DOHH2 (cell line): Measurements from ENCODE around the gene NTNG2.

Experiments used
- H3F3A ChIP-seq: fragments of 200-600 bp; sonication (generic), shearing (Covaris generic); 2 replicates; pipeline ENCODE4 v1.6.0; 2016; ENCODE audit warnings: antibody characterized with exemption, mild to moderate bottlenecking; ENCODE audit not compliant: control insufficient read depth, insufficient read depth
- H3K27ac ChIP-seq: fragments of 200-600 bp; sonication (generic); 2 replicates; pipeline ENCODE4 v1.5.1; 2014; ENCODE audit warnings: low read depth, mild to moderate bottlenecking, low read length, moderate library complexity
- H3K27me3 ChIP-seq: fragments of 200-600 bp; sonication (generic); 2 replicates; pipeline ENCODE4 v1.6.1; 2014; ENCODE audit warnings: mild to moderate bottlenecking, low read length, mixed read lengths; ENCODE audit not compliant: control insufficient read depth
- H3K36me3 ChIP-seq: fragments of 200-600 bp; sonication (generic); 2 replicates; pipeline ENCODE4 v1.6.1; 2014; ENCODE audit warnings: mild to moderate bottlenecking, low read length, moderate library complexity, mixed read lengths; ENCODE audit not compliant: control insufficient read depth
- H3K4me1 ChIP-seq: fragments of 200-600 bp; sonication (generic); 2 replicates; pipeline ENCODE4 v1.6.1; 2014; ENCODE audit warnings: mild to moderate bottlenecking, low read length, mixed read lengths; ENCODE audit not compliant: control insufficient read depth
- H3K4me2 ChIP-seq: fragments of 200-600 bp; sonication (generic); 2 replicates; pipeline ENCODE4 v1.6.0; 2014; ENCODE audit warnings: mild to moderate bottlenecking, low read length, moderate library complexity
- H3K4me3 ChIP-seq: fragments of 200-600 bp; sonication (generic); 2 replicates; pipeline ENCODE4 v1.5.1; 2014; ENCODE audit warnings: mild to moderate bottlenecking, low read length, mixed read lengths
- H3K79me2 ChIP-seq: fragments of 200-600 bp; sonication (generic); 2 replicates; pipeline ENCODE4 v1.6.1; 2014; ENCODE audit warnings: mild to moderate bottlenecking, low read length, mixed read lengths; ENCODE audit not compliant: control insufficient read depth
- H3K9me2 ChIP-seq: fragments of 200-600 bp; sonication (generic); replicated peaks from 2 replicates; pipeline ENCODE4 v1.6.1; 2014; ENCODE audit warnings: mild to moderate bottlenecking, low read length, mixed read lengths; ENCODE audit not compliant: control insufficient read depth
- H3K9me3 ChIP-seq: fragments of 200-600 bp; sonication (generic); 2 replicates; pipeline ENCODE4 v1.6.1; 2014; ENCODE audit warnings: antibody characterized with exemption, low read length, mixed read lengths; ENCODE audit not compliant: control insufficient read depth, insufficient read depth
- H4K20me1 ChIP-seq: fragments of 200-600 bp; sonication (generic); 2 replicates; pipeline ENCODE4 v1.6.0; 2014; ENCODE audit warnings: low read depth, mild to moderate bottlenecking, antibody characterized with exemption, low read length, moderate library complexity; ENCODE audit not compliant: control insufficient read depth, insufficient read depth
- EZH2phosphoT487 ChIP-seq: fragments of 200-600 bp; sonication (generic); IDR thresholded peaks from 2 replicates; pipeline ENCODE4 v1.6.1; 2017; ENCODE audit warnings: borderline replicate concordance, mild to moderate bottlenecking, antibody characterized with exemption, low read length, moderate library complexity, mixed read lengths
- TF ChIP-seq, protein P1 (sequence below): fragments of 200-600 bp; sonication (generic); IDR thresholded peaks from one replicate; pipeline ENCODE4 v1.5.1; 2014; ENCODE audit warnings: antibody characterized with exemption, mild to moderate bottlenecking, low read depth, low read length; ENCODE audit not compliant: poor library complexity, severe bottlenecking

Gene NTNG2

DNA sequence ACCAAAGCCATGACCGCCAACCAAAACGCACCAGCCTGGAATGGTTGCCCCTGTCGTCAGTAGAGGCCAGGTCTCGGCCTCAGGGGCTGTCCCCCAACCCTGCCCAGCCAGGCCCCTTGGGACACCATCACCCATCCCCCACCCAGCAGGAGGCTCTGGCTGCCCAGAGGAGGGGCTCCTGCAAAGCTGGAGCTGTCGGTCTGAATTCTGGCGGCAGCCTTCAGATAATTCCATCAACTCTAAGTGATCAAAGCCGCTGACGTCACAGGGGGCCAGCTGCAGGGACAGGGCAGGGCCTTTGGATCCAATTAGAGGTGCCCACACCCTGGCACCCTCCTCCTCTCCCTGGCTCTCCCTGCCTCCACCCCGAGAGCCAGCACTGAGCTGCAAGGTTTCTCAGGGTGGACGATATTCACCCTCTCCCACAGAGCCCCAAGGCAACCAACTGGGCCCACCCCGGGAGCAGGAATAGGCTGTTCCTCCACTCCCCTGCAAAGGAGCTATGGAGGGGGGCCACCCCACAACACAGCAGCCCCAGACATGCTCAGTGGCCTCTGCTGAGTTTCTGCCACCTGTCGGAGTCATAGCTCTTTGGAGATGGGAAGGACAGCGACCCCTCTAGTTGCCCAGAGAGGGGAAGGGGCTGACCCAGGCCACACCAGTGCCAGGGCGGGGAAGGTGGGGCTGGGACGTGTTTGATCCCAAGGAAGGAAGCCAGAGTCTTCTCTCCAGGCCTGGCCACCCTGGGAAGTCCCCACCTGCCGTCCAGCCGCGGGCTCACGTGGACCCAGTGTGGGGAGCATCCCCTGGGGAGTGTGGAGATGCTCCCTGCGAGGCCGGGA, 78.4 kb downstream of the NTNG2 start:
- Histone ChIP-seq H3K4me2 (peak overlapping the region; percentile 98), H3K36me3 (no peaks in the 10 kb centered on the region), H3K4me3 (peak overlapping the region; percentile 76), H3K9me2 (no peaks in the 10 kb centered on the region), H3F3A (no peaks in the 10 kb centered on the region), H3K27me3 (peaks cover 51% of the 10 kb centered on the region), H3K4me1 (peaks cover 20% of the 10 kb centered on the region), H3K9me3 (no peaks in the 10 kb centered on the region), H4K20me1 (peaks cover 5% of the 10 kb centered on the region), H3K79me2 (no peaks in the 10 kb centered on the region), H3K27ac (no peak overlapping the region)
- TF ChIP-seq, protein P1, sequence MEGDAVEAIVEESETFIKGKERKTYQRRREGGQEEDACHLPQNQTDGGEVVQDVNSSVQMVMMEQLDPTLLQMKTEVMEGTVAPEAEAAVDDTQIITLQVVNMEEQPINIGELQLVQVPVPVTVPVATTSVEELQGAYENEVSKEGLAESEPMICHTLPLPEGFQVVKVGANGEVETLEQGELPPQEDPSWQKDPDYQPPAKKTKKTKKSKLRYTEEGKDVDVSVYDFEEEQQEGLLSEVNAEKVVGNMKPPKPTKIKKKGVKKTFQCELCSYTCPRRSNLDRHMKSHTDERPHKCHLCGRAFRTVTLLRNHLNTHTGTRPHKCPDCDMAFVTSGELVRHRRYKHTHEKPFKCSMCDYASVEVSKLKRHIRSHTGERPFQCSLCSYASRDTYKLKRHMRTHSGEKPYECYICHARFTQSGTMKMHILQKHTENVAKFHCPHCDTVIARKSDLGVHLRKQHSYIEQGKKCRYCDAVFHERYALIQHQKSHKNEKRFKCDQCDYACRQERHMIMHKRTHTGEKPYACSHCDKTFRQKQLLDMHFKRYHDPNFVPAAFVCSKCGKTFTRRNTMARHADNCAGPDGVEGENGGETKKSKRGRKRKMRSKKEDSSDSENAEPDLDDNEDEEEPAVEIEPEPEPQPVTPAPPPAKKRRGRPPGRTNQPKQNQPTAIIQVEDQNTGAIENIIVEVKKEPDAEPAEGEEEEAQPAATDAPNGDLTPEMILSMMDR = no peak
- no peak for TF ChIP-seq EZH2phosphoT487

DNA sequence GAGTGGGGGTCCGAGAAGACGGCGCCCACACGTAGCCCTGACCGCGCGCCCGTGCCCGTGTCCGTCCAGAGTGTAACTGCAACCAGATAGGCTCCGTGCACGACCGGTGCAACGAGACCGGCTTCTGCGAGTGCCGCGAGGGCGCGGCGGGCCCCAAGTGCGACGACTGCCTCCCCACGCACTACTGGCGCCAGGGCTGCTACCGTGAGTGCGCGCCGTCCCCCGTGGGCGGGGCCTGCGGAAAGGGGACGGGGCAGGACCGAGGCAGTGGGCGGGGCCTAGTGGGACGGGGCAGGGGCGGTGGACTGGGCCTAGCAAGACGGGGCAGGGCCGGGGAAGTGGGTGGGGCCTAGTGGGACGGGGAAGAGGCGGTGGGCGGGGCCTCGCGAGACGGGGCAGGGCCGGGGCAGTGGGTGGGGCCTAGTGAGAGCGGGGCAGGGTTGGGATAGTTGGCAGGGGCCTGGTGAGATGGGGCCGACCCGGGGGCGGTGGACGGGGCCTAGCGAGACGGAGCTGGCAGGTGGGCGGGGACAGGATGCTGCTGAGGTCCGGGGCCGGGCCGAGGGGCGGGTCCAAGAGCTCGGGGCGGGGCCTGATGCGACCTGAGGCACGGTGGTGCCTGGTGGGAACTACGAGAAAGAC, 79.1 kb downstream of the NTNG2 start:
- Histone ChIP-seq H3K27me3 (peaks cover 58% of the 10 kb centered on the region), H4K20me1 (peaks cover 5% of the 10 kb centered on the region), H3K4me1 (peaks cover 20% of the 10 kb centered on the region), H3K79me2 (no peaks in the 10 kb centered on the region), H3K9me2 (no peaks in the 10 kb centered on the region), H3K4me3 (peak overlapping the region; percentile 76), H3K9me3 (no peaks in the 10 kb centered on the region), H3K27ac (no peak overlapping the region), H3F3A (no peaks in the 10 kb centered on the region), H3K36me3 (no peaks in the 10 kb centered on the region), H3K4me2 (peak overlapping the region; percentile 98)
- TF ChIP-seq, protein P1 = no peak
- no peak for TF ChIP-seq EZH2phosphoT487

DNA sequence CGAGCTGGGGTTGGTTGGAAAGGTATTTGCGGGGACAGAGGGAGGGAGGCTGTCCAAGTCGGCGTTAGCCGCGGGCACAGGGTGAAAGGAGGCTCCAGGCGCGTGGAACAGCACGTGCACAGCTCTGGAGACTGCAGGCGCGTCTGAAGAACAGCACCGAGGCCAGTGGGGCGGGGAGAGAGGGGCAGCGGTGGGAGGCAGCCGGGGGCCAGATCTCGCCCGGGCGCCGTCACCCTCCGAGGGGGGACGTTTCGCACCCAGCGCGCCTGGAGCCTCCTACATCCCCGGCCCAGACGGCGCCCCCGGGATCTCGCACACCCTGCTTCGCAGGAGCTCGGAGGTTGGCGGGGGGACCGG, 79.6 kb downstream of the NTNG2 start:
- Histone ChIP-seq H3K4me2 (peak overlapping the region; percentile 98), H3K4me3 (peak overlapping the region; percentile 76), H3K9me3 (no peaks in the 10 kb centered on the region), H3K4me1 (peaks cover 20% of the 10 kb centered on the region), H3K27me3 (peaks cover 61% of the 10 kb centered on the region), H3F3A (no peaks in the 10 kb centered on the region), H3K27ac (no peak overlapping the region), H3K79me2 (no peaks in the 10 kb centered on the region), H3K36me3 (no peaks in the 10 kb centered on the region), H3K9me2 (no peaks in the 10 kb centered on the region), H4K20me1 (peaks cover 5% of the 10 kb centered on the region)
- peak; percentile 13; the same call in 1 of the 2 replicates for TF ChIP-seq EZH2phosphoT487
- TF ChIP-seq, protein P1 = no peak
